HL-60 (cell line): Measurements from ENCODE around the gene GREB1.

Source experiments
- GABPA ChIP-seq: IDR thresholded peaks from 2 replicates; pipeline ENCODE4 v1.6.1; 2012; ENCODE audit warnings: low read depth
- POLR2AphosphoS5 ChIP-seq: IDR thresholded peaks from 2 replicates; pipeline ENCODE4 v1.6.1; 2012; ENCODE audit warnings: low read depth
- SPI1 ChIP-seq: IDR thresholded peaks from 2 replicates; pipeline ENCODE4 v1.6.1; 2012; ENCODE audit warnings: low read depth, mild to moderate bottlenecking, borderline replicate concordance
- TF ChIP-seq, protein P1 (sequence below): IDR thresholded peaks from one replicate; pipeline ENCODE4 v1.5.1; 2011; ENCODE audit warnings: low read length, control low read depth, inconsistent platforms; ENCODE audit not compliant: insufficient read depth
- TF ChIP-seq, protein P2 (sequence below): IDR thresholded peaks from 2 replicates; pipeline ENCODE4 v1.6.1; 2012; ENCODE audit warnings: low read depth; ENCODE audit not compliant: insufficient replicate concordance

DNA sequence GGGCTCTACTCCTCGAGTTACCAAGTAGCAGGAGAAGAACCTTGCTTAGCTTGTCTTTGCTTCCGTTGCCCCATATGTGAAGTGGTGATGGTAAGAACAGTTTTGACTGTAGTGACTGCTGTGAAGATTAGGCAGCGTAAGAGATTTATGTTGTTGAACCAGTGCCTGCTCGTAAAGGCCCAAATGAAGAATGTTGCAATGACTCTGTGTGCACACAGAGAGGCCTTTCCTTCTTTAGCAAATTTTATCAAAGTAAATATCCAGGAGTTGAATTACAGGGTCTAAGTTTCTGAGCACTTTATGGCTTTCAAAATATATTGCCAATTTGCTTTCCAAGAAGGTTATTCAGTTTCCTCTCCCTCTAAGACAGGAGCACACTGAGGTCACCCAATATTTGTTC lies 121.7 kb downstream of the GREB1 start:
- TF ChIP-seq, protein P1, sequence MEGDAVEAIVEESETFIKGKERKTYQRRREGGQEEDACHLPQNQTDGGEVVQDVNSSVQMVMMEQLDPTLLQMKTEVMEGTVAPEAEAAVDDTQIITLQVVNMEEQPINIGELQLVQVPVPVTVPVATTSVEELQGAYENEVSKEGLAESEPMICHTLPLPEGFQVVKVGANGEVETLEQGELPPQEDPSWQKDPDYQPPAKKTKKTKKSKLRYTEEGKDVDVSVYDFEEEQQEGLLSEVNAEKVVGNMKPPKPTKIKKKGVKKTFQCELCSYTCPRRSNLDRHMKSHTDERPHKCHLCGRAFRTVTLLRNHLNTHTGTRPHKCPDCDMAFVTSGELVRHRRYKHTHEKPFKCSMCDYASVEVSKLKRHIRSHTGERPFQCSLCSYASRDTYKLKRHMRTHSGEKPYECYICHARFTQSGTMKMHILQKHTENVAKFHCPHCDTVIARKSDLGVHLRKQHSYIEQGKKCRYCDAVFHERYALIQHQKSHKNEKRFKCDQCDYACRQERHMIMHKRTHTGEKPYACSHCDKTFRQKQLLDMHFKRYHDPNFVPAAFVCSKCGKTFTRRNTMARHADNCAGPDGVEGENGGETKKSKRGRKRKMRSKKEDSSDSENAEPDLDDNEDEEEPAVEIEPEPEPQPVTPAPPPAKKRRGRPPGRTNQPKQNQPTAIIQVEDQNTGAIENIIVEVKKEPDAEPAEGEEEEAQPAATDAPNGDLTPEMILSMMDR, result no peak
- no peak for TF ChIP-seq POLR2AphosphoS5
- TF ChIP-seq, protein P2, sequence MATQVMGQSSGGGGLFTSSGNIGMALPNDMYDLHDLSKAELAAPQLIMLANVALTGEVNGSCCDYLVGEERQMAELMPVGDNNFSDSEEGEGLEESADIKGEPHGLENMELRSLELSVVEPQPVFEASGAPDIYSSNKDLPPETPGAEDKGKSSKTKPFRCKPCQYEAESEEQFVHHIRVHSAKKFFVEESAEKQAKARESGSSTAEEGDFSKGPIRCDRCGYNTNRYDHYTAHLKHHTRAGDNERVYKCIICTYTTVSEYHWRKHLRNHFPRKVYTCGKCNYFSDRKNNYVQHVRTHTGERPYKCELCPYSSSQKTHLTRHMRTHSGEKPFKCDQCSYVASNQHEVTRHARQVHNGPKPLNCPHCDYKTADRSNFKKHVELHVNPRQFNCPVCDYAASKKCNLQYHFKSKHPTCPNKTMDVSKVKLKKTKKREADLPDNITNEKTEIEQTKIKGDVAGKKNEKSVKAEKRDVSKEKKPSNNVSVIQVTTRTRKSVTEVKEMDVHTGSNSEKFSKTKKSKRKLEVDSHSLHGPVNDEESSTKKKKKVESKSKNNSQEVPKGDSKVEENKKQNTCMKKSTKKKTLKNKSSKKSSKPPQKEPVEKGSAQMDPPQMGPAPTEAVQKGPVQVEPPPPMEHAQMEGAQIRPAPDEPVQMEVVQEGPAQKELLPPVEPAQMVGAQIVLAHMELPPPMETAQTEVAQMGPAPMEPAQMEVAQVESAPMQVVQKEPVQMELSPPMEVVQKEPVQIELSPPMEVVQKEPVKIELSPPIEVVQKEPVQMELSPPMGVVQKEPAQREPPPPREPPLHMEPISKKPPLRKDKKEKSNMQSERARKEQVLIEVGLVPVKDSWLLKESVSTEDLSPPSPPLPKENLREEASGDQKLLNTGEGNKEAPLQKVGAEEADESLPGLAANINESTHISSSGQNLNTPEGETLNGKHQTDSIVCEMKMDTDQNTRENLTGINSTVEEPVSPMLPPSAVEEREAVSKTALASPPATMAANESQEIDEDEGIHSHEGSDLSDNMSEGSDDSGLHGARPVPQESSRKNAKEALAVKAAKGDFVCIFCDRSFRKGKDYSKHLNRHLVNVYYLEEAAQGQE, result no peak
- TF ChIP-seq GABPA, result no peak
- TF ChIP-seq SPI1, result no peak
